VCaP (cell line): ENCODE measurements around the gene ROBO1.

ENCODE experiments used
- H3K27ac ChIP-seq: fragments of 450-650 bp; 2 replicates; pipeline ENCODE4 v1.5.1; 2017
- CTCF ChIP-seq: fragments of 450-650 bp; conservative IDR thresholded peaks from 2 replicates; pipeline ENCODE4 v1.5.1; 2017; ENCODE audit warnings: mild to moderate bottlenecking, moderate library complexity

Gene ROBO1

GRCh38 chr3:79366414-79366813, 401.4 kb downstream of the ROBO1 start:
- H3K27ac ChIP-seq = no peak overlapping the region
- no peak for TF ChIP-seq CTCF

GRCh38 chr3:79364784-79365183, 403.0 kb downstream of the ROBO1 start:
- TF ChIP-seq CTCF = no peak
- H3K27ac ChIP-seq = no peak overlapping the region

- no peak for TF ChIP-seq CTCF
- H3K27ac ChIP-seq = no peak overlapping the region
These were observed 405.1 kb downstream of the ROBO1 start for GRCh38 chr3:79362571-79363270.

- peak; percentile 92 for TF ChIP-seq CTCF
These were observed 405.9 kb downstream of the ROBO1 start for GRCh38 chr3:79361748-79362378.

GRCh38 chr3:79358327-79358726, 409.5 kb downstream of the ROBO1 start:
- no peak for TF ChIP-seq CTCF

More at GRCh38 chr3:79361748-79362378, 405.9 kb downstream of the ROBO1 start:
- H3K27ac ChIP-seq = no peak overlapping the region

GRCh38 chr3:79354179-79354688, 413.6 kb downstream of the ROBO1 start:
- no peak for TF ChIP-seq CTCF
- H3K27ac ChIP-seq = no peak overlapping the region

More at GRCh38 chr3:79358327-79358726, 409.5 kb downstream of the ROBO1 start:
- no peak overlapping the region; the same call in 1 of the 2 replicates for H3K27ac ChIP-seq

GRCh38 chr3:79351699-79352098, 416.1 kb downstream of the ROBO1 start:
- TF ChIP-seq CTCF = no peak
- no peak overlapping the region for H3K27ac ChIP-seq
